H1 (cell line): Measurements from ENCODE around the gene CENPO. TPM values are rescaled to one million over a fixed set of nuclear protein-coding genes. Genes with fewer than 3 reads are reported as not detected.

Experiments
- CTCF ChIA-PET: fragments of 300-600 bp; sonication (Branson Sonifier 250); formaldehyde crosslinking; loops from one replicate; lab custom pipeline; 2021; ENCODE audit not compliant: partially characterized antibody; lab: Charles Lee
- POLR2A ChIA-PET: fragments of 300-600 bp; sonication (Branson Sonifier 250); formaldehyde crosslinking; loops from one replicate; lab custom pipeline; 2021; ENCODE audit warnings: inconsistent platforms; ENCODE audit not compliant: partially characterized antibody; lab: Charles Lee
- DNase-seq, 2 experiments: peaks; one replicate each; pipeline versions ENCODE4 v3.0.0 to v3.0.0-alpha.2; 2010 to 2022; ENCODE audit warnings: low spot score in 2 of 2, low read depth in 1 of 2, mixed read lengths in 1 of 2
- FAIRE-seq: peaks from 2 replicates; lab custom pipeline; 2011; peaks lifted over from hg19 to GRCh38; lab: Jason Lieb, UNC
- H2AFZ ChIP-seq: 2 replicates; pipeline ENCODE4 v1.8.1; 2012; ENCODE audit warnings: low read length, inconsistent platforms
- H2AK5ac ChIP-seq: 2 replicates; pipeline ENCODE4 v1.6.1; 2013; ENCODE audit warnings: low read depth, low read length
- H2BK120ac ChIP-seq: replicated peaks from 2 replicates; pipeline ENCODE3; 2013; ENCODE audit warnings: low read depth, low read length, inconsistent platforms
- H2BK12ac ChIP-seq: 2 replicates; pipeline ENCODE4 v1.6.1; 2013; ENCODE audit warnings: low read depth, low read length
- H2BK15ac ChIP-seq: 2 replicates; pipeline ENCODE4 v1.6.1; 2013; ENCODE audit warnings: low read length
- H2BK20ac ChIP-seq: 2 replicates; pipeline ENCODE4 v1.6.1; 2013; ENCODE audit warnings: low read length
- H2BK5ac ChIP-seq: 2 replicates; pipeline ENCODE4 v1.6.1; 2013; ENCODE audit warnings: low read depth, low read length
- H3K14ac ChIP-seq: 2 replicates; pipeline ENCODE4 v1.6.1; 2013; ENCODE audit warnings: inconsistent platforms; ENCODE audit not compliant: insufficient read length
- H3K18ac ChIP-seq: 2 replicates; pipeline ENCODE4 v1.6.1; 2013; ENCODE audit warnings: low read length; ENCODE audit errors: extremely low read depth
- H3K23ac ChIP-seq: 2 replicates; pipeline ENCODE4 v1.6.1; 2013; ENCODE audit warnings: inconsistent platforms; ENCODE audit not compliant: insufficient read length
- H3K23me2 ChIP-seq: 2 replicates; pipeline ENCODE4 v1.6.1; 2013; ENCODE audit warnings: low read depth, low read length
- H3K27ac ChIP-seq: 2 replicates; pipeline ENCODE4 v1.6.1; 2011; ENCODE audit warnings: low read depth, low read length, inconsistent platforms
- H3K27me3 ChIP-seq, 4 experiments: replicated peaks in 1 of 4; 1 replicate in 1 of 4; 2 replicates in 3 of 4; pipeline versions ENCODE4 v1.6.1 to v1.8.1; 2011 to 2013; ENCODE audit warnings: low read length in 3 of 4, mild to moderate bottlenecking in 3 of 4, inconsistent platforms in 2 of 4, mixed read lengths in 2 of 4, moderate library complexity in 1 of 4; ENCODE audit not compliant: control insufficient read depth in 3 of 4, insufficient read depth in 3 of 4; ENCODE audit errors: extremely low read depth in 1 of 4
- H3K36me3 ChIP-seq, 4 experiments: 2 replicates each; pipeline versions ENCODE4 v1.6.1 to v1.8.1; 2011 to 2013; ENCODE audit warnings: mild to moderate bottlenecking in 4 of 4, low read length in 3 of 4, moderate library complexity in 2 of 4, control low read depth in 1 of 4, inconsistent platforms in 1 of 4; ENCODE audit not compliant: insufficient read depth in 4 of 4, control insufficient read depth in 2 of 4
- H3K4ac ChIP-seq: replicated peaks from 2 replicates; pipeline ENCODE3; 2013; ENCODE audit warnings: low read length, low read depth, mixed read lengths, inconsistent platforms; ENCODE audit not compliant: insufficient read length
- H3K4me1 ChIP-seq, 4 experiments: replicated peaks in 1 of 4; 1 replicate in 1 of 4; 2 replicates in 3 of 4; pipeline versions ENCODE4 v1.6.1 to v1.8.1; 2011 to 2013; ENCODE audit warnings: low read length in 3 of 4, inconsistent platforms in 2 of 4, mixed read lengths in 1 of 4; ENCODE audit not compliant: insufficient read depth in 4 of 4, control insufficient read depth in 3 of 4
- H3K4me2 ChIP-seq, 2 experiments: 2 replicates each; pipeline versions ENCODE4 v1.6.1 to v1.8.1; 2011 to 2013; ENCODE audit warnings: low read depth in 2 of 2, low read length in 2 of 2, control low read depth in 1 of 2, inconsistent platforms in 1 of 2, mild to moderate bottlenecking in 1 of 2; ENCODE audit not compliant: insufficient read depth in 1 of 2
- H3K4me3 ChIP-seq, 4 experiments: fragments of 200-600, 300-600 bp in 1 of 4; sonication (generic), shearing (Covaris generic), sonication (Bioruptor Twin) in 1 of 4; 2 replicates each; pipeline versions ENCODE4 v1.5.1 to v1.8.1; 2011 to 2016; ENCODE audit warnings: low read length in 4 of 4, low read depth in 3 of 4, control low read depth in 2 of 4, inconsistent platforms in 2 of 4, mild to moderate bottlenecking in 2 of 4, mixed read lengths in 1 of 4, moderate library complexity in 1 of 4; ENCODE audit not compliant: insufficient read depth in 2 of 4; ENCODE audit errors: extremely low read depth in 1 of 4
- H3K56ac ChIP-seq: replicated peaks from 2 replicates; pipeline ENCODE3; 2013; ENCODE audit warnings: low read depth, mild to moderate bottlenecking, mixed read lengths, low read length, inconsistent platforms; ENCODE audit not compliant: insufficient read length
- H3K79me1 ChIP-seq: 2 replicates; pipeline ENCODE4 v1.6.1; 2013; ENCODE audit warnings: low read depth, low read length, control low read depth
- H3K79me2 ChIP-seq, 2 experiments: 2 replicates each; pipeline versions ENCODE4 v1.6.1 to v1.8.1; 2012 to 2013; ENCODE audit warnings: low read length in 2 of 2, mild to moderate bottlenecking in 2 of 2, inconsistent platforms in 1 of 2; ENCODE audit not compliant: insufficient read depth in 2 of 2, control insufficient read depth in 1 of 2
- H3K9ac ChIP-seq, 4 experiments: replicated peaks in 1 of 4; 1 replicate in 1 of 4; 2 replicates in 3 of 4; pipeline versions ENCODE4 v1.6.1 to v1.8.1; 2011 to 2013; ENCODE audit warnings: low read depth in 3 of 4, low read length in 3 of 4, control low read depth in 2 of 4, mild to moderate bottlenecking in 2 of 4, moderate library complexity in 2 of 4, inconsistent platforms in 1 of 4; ENCODE audit errors: extremely low read depth in 1 of 4
- H3K9me3 ChIP-seq, 2 experiments: 2 replicates each; pipeline versions ENCODE4 v1.6.1 to v1.8.1; 2012 to 2013; ENCODE audit warnings: mild to moderate bottlenecking in 2 of 2, moderate library complexity in 2 of 2, control low read depth in 1 of 2, inconsistent platforms in 1 of 2, low read depth in 1 of 2, low read length in 1 of 2, mixed read lengths in 1 of 2; ENCODE audit not compliant: insufficient read depth in 2 of 2
- H4K20me1 ChIP-seq, 2 experiments: replicated peaks in 1 of 2; 2 replicates each; pipeline versions ENCODE3 to v1.8.1; 2011 to 2013; ENCODE audit warnings: inconsistent platforms in 2 of 2, low read length in 2 of 2, mild to moderate bottlenecking in 1 of 2; ENCODE audit not compliant: insufficient read depth in 2 of 2, control insufficient read depth in 1 of 2
- H4K5ac ChIP-seq: 2 replicates; pipeline ENCODE4 v1.6.1; 2013; ENCODE audit warnings: low read length, low read depth, mixed read lengths, inconsistent platforms; ENCODE audit not compliant: insufficient read length
- H4K8ac ChIP-seq: 2 replicates; pipeline ENCODE4 v1.8.0; 2013; ENCODE audit warnings: mild to moderate bottlenecking, moderate library complexity, low read length, inconsistent platforms; ENCODE audit not compliant: insufficient read depth; ENCODE audit errors: extremely low read depth
- H4K91ac ChIP-seq: replicated peaks from 2 replicates; pipeline ENCODE3; 2013; ENCODE audit warnings: low read length, mixed read lengths, inconsistent platforms; ENCODE audit not compliant: insufficient read length
- BRCA1 ChIP-seq: IDR thresholded peaks from 2 replicates; pipeline ENCODE4 v1.6.1; 2012; ENCODE audit warnings: low read depth, low read length, improper control_type of control experiment
- CEBPB ChIP-seq: IDR thresholded peaks from 2 replicates; pipeline ENCODE4 v1.6.1; 2012; ENCODE audit warnings: low read depth, low read length
- JUN ChIP-seq: IDR thresholded peaks from 2 replicates; pipeline ENCODE4 v1.6.1; 2011; ENCODE audit warnings: low read depth, mild to moderate bottlenecking, improper control_type of control experiment, low read length
- KDM1A ChIP-seq: fragments of 200-600, 300-600 bp; sonication (generic); IDR thresholded peaks from 2 replicates; pipeline ENCODE4 v1.7.1; 2016; ENCODE audit warnings: mild to moderate bottlenecking, low read length, borderline replicate concordance
- SAP30 ChIP-seq: fragments of 300-600 bp; sonication (generic); IDR thresholded peaks from 2 replicates; pipeline ENCODE4 v1.7.1; 2012; ENCODE audit warnings: low read length, moderate library complexity, mild to moderate bottlenecking, inconsistent platforms; ENCODE audit not compliant: insufficient read depth, insufficient replicate concordance
- SIRT6 ChIP-seq: IDR thresholded peaks from one replicate; pipeline ENCODE4 v1.7.1; 2012; ENCODE audit warnings: low read length, inconsistent platforms
- SP2 ChIP-seq: IDR thresholded peaks from 2 replicates; pipeline ENCODE4 v1.6.1; 2012; ENCODE audit warnings: mild to moderate bottlenecking, low read length, inconsistent platforms
- TBP ChIP-seq: IDR thresholded peaks from 2 replicates; pipeline ENCODE4 v1.6.1; 2011; ENCODE audit warnings: low read depth, low read length, improper control_type of control experiment
- WGBS, 2 experiments: shearing (Covaris generic) in 1 of 2; methylation state at CpG; one replicate each; pipeline versions ENCODE4 v1.1.6 to v1.1.7; 2013 to 2015; ENCODE audit warnings: low lambda C conversion rate in 2 of 2, mixed read lengths in 2 of 2, inconsistent platforms in 1 of 2, low coverage in 1 of 2, missing lambda C conversion rate in 1 of 2; ENCODE audit not compliant: insufficient replicate concordance in 2 of 2, insufficient coverage in 1 of 2, insufficient read length in 1 of 2; ENCODE audit errors: extremely low coverage in 1 of 2, missing lambda C conversion rate in 1 of 2; 5-methylcytosine and 5-hydroxymethylcytosine counted together
- polyA plus RNA-seq, 7 experiments: library from polyadenylated mRNA; depleted of rRNA in 3 of 7; stranded (reverse) in 5 of 7; unstranded in 2 of 7; fragments of >200 nt in 5 of 7; fragments of 200-250 nt in 2 of 7; gene quantifications; 1 replicate in 5 of 7; 2 replicates in 1 of 7; 4 replicates in 1 of 7; pipeline versions ENCODE4 v1.2.1 to v1.2.3, GENCODE V29; 2011 to 2013; ENCODE audit warnings: missing spikeins in 2 of 7, mixed read lengths in 2 of 7
- total RNA-seq: library from RNA; stranded (reverse); fragmentation: NEBNext Ultra II Directional; extraction: Animal tissue kit (Norgen Biotek cat#: 25700); gene quantifications from 2 replicates; pipeline ENCODE4 v1.2.1, GENCODE V29; 2021

Gene CENPO
- total and polyA plus RNA-seq, 2 of the 8 experiments (the other 6 are each of a cell fraction or from before 2014, with no cell fraction given) = 34.4 to 46.3 TPM

DNA sequence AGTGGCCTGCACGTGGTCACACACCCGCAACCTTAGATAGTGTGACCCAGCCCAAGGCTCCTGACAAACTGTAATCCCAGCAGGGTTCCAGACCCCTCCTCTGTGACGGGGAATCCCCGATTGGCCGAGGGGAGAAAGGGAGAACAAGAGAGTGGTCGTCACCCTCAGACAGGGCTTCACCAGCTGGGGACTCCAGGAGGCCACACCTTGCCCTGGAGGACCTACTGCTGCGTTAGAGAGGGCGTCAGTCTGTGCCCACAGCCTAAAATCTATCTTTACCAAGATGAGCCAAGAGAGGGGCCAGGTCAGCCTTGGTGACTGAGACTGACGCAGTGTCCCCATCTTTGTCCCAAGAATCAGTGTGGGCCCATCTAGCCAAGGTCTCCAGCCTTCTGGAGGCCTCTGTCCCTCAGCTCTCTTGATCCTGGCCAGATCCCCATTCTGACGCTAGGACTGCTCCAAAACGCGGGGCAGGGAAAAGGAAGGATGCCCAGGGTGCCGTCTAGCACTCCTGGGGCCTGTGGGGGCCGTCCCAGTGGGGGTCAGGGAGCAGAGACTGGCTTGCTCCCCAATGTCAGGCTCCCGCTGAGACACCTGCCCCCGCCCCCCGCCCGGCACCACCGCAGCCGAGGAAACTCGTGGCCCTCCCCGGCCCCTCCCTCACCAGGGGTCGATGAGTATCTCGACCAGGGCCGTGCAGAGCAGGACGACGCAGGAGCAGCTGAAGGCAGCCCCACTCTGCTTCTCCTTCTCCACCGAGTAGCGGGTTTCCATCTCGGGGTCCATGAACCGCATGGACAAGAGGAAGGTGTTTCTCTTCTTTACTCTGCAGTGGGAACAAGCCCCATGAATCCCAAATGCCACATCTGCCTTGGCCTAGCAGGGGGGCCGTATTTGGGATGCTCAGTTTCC is 40.9 kb downstream of the CENPO start:
- Histone ChIP-seq H2BK120ac (no peak overlapping the region), H3K4me3 (no peak overlapping the region), H3K4ac (no peak overlapping the region), H2BK15ac (0 out of 2 replicates have a peak overlapping the region, but pooled peaks have one; percentile 29), H3K79me2 (no peaks in the 10 kb centered on the region; a peak in 1 of 4 replicates), H3K4me2 (no peak overlapping the region), H2BK12ac (no peak overlapping the region), H3K23ac (no peak overlapping the region), H4K8ac (no peak overlapping the region; the same call in 1 of the 2 replicates), H3K9ac (no peak overlapping the region), H3K36me3 (peaks cover 0 to 16% (median 2%) of the 10 kb centered on the region in 4 experiments; a peak in 4 of 8 replicates), H4K20me1 (no peaks in the 10 kb centered on the region), H3K79me1 (no peaks in the 10 kb centered on the region; the same call in 1 of the 2 replicates), H4K5ac (no peak overlapping the region), H3K56ac (no peak overlapping the region), H2BK5ac (no peak overlapping the region; the same call in 1 of the 2 replicates), H3K14ac (no peak overlapping the region), H3K27ac (no peak overlapping the region), H4K91ac (no peak overlapping the region), H3K4me1 (peaks cover 0 to 14% (median 6%) of the 10 kb centered on the region in 4 experiments; a peak in 5 of 7 replicates), H3K18ac (no peak overlapping the region; the same call in 1 of the 2 replicates), H2AK5ac (no peak overlapping the region), H3K9me3 (peaks cover 2 to 13% of the 10 kb centered on the region in 2 experiments; a peak in 1 of 4 replicates), H2BK20ac (no peak overlapping the region), H3K23me2 (no peaks in the 10 kb centered on the region), H2AFZ (no peak overlapping the region), H3K27me3 (no peaks in the 10 kb centered on the region)
- WGBS, 2 experiments = 90% methylated on average over 29 of the region's 32 CpGs; no CpG with 5 or more reads in 1 of the 2 experiments
- ChIA-PET POLR2A (interaction anchor here (1.6 kb wide), 1 partner anchor 12 kb away, joined by 6 read pairs; no protein-coding TSS in a partner anchor), CTCF (interaction anchor here (0.6 to 1.1 kb wide), 4 partner anchors 15 to 424 kb away, joined by 3 to 9 read pairs (median 4); no protein-coding TSS in a partner anchor)
- DNase-seq (no peak), FAIRE-seq (no peak)
- TF ChIP-seq TBP = no peak
- no peak for TF ChIP-seq BRCA1
- no peak for TF ChIP-seq SAP30
- no peak for TF ChIP-seq JUN
- TF ChIP-seq SP2 = no peak
- no peak for TF ChIP-seq SIRT6
- TF ChIP-seq KDM1A = no peak
- TF ChIP-seq CEBPB = no peak
